Astrocyte (in vitro differentiated cells and primary cell): ENCODE data around the gene MLST8. TPM values are rescaled to one million over a fixed set of nuclear protein-coding genes. Genes with fewer than 3 reads are reported as not detected.
"Not testable (repeated sequence)": the region's sequence is repeated elsewhere in the genome, so short reads cannot be mapped to it uniquely, and the experiment has no call there.

Source experiments
- DNase-seq: peaks from one replicate; pipeline ENCODE4 v3.0.0-alpha.2; 2010; ENCODE audit warnings: low read depth
- FAIRE-seq: peaks from 2 replicates; lab custom pipeline; 2011; peaks lifted over from hg19 to GRCh38; lab: Jason Lieb, UNC
- H2AFZ ChIP-seq: 2 replicates; pipeline ENCODE4 v1.6.0; 2012; ENCODE audit warnings: low read depth, low read length, inconsistent platforms
- H3K27ac ChIP-seq: 2 replicates; pipeline ENCODE4 v1.5.1; 2011; ENCODE audit warnings: low read depth, low read length, inconsistent platforms
- H3K27me3 ChIP-seq: 2 replicates; pipeline ENCODE4 v1.6.0; 2011; ENCODE audit warnings: low read length, inconsistent platforms; ENCODE audit not compliant: insufficient read depth
- H3K36me3 ChIP-seq: 2 replicates; pipeline ENCODE4 v1.5.1; 2011; ENCODE audit warnings: low read length, inconsistent platforms; ENCODE audit not compliant: insufficient read depth
- H3K4me1 ChIP-seq: 2 replicates; pipeline ENCODE4 v1.5.1; 2011; ENCODE audit warnings: low read length, inconsistent platforms; ENCODE audit not compliant: insufficient read depth
- H3K4me2 ChIP-seq: 2 replicates; pipeline ENCODE4 v1.6.0; 2012; ENCODE audit warnings: low read length, inconsistent platforms
- H3K4me3 ChIP-seq: 2 replicates; pipeline ENCODE4 v1.5.1; 2011; ENCODE audit warnings: low read depth, mild to moderate bottlenecking, low read length, inconsistent platforms; ENCODE audit not compliant: insufficient read depth
- H3K79me2 ChIP-seq: 2 replicates; pipeline ENCODE4 v1.6.0; 2012; ENCODE audit warnings: mild to moderate bottlenecking, low read length, inconsistent platforms; ENCODE audit not compliant: insufficient read depth
- H3K9ac ChIP-seq: 2 replicates; pipeline ENCODE4 v1.6.0; 2012; ENCODE audit warnings: mild to moderate bottlenecking, low read length, inconsistent platforms
- H3K9me3 ChIP-seq: 2 replicates; pipeline ENCODE4 v1.5.1; 2012; ENCODE audit warnings: low read depth, mild to moderate bottlenecking, low read length, inconsistent platforms; ENCODE audit not compliant: insufficient read depth
- H4K20me1 ChIP-seq: 2 replicates; pipeline ENCODE4 v1.6.0; 2012; ENCODE audit warnings: low read length, inconsistent platforms; ENCODE audit not compliant: insufficient read depth
- H3K27ac Mint-ChIP-seq: one replicate; pipeline ENCODE4 v1.8.0; 2021; ENCODE audit warnings: mild to moderate bottlenecking, mixed read lengths; ENCODE audit not compliant: unreplicated experiment
- H3K27me3 Mint-ChIP-seq: one replicate; pipeline ENCODE4 v1.8.0; 2021; ENCODE audit warnings: low read depth, mixed read lengths; ENCODE audit not compliant: unreplicated experiment
- H3K36me3 Mint-ChIP-seq: one replicate; pipeline ENCODE4 v1.8.0; 2021; ENCODE audit warnings: low read depth, mixed read lengths; ENCODE audit not compliant: unreplicated experiment
- H3K4me1 Mint-ChIP-seq: one replicate; pipeline ENCODE4 v1.8.0; 2021; ENCODE audit warnings: low read depth, mixed read lengths; ENCODE audit not compliant: unreplicated experiment
- H3K4me3 Mint-ChIP-seq: one replicate; pipeline ENCODE4 v1.8.0; 2021; ENCODE audit warnings: mild to moderate bottlenecking, moderate library complexity, mixed read lengths; ENCODE audit not compliant: unreplicated experiment
- H3K9me3 Mint-ChIP-seq: one replicate; pipeline ENCODE4 v1.8.0; 2021; ENCODE audit warnings: mild to moderate bottlenecking, mixed read lengths; ENCODE audit not compliant: unreplicated experiment
- EZH2 ChIP-seq: IDR thresholded peaks from 2 replicates; pipeline ENCODE4 v1.6.1; 2012; ENCODE audit warnings: mild to moderate bottlenecking, low read length, inconsistent platforms; ENCODE audit not compliant: insufficient read depth
- total RNA-seq: library from RNA; stranded (reverse); gene quantifications from 2 replicates; pipeline ENCODE4 v1.2.1, GENCODE V29; 2021
- TF ChIP-seq, protein P1 (sequence below): IDR thresholded peaks from 2 replicates; pipeline ENCODE4 v1.5.1; 2011; ENCODE audit warnings: low read depth, mild to moderate bottlenecking, inconsistent platforms, low read length, moderate library complexity; ENCODE audit not compliant: insufficient read depth

The MLST8 gene
- total RNA-seq, 1 donor from 2014 or later = 34.7 TPM

DNA sequence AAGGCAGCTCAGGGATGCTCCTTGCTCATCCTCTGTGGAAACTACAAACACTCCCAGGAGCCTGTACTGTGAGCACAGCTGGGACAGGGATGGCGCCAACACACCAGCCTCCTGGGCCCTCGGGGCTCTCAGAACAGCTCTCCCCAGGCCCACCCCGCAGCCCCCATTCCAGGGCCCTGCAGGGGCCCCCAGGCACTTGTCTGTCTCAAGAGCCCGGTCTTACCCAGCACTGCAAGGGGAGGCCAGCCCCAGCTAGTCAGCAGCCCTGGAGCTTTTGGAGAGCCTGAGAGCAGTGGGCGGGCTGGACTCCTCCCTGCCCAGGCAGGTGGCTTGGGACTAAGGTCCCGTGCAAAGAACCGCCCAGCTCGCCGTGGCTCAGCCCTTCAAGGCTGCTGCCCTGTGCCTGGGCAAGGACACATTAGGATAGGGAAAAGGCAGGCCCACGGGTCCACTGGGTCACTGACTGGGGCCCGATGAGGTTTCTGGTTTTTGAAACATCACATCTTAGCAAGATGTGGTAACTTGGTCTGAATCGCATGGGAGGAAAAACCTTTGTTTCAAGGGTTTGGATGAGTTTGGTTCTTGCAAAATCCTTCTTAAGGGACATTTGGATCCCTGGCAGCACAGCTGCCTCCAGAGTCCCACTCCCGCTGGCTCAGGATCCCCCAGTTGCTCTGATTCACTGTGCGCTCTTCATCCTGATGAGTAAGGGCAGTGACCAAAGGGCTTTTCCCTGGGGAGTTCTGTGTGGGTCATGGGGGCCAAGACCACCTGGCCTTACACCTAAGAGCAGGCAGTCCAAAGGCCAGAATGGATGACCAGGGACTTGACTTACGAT is 33.8 kb downstream of the MLST8 start:
- no peak overlapping the region for H3K4me3 ChIP-seq
- Mint-ChIP-seq H3K4me1 (no peaks in the 10 kb centered on the region), H3K36me3 (peaks cover 5% of the 10 kb centered on the region), H3K27ac (no peak overlapping the region), H3K9me3 (no peaks in the 10 kb centered on the region), H3K4me3 (no peak overlapping the region), H3K27me3 (no peaks in the 10 kb centered on the region)
- H3K79me2 ChIP-seq = no peaks in the 10 kb centered on the region
- H3K27ac ChIP-seq = no peak overlapping the region
- no peak overlapping the region for H2AFZ ChIP-seq
- H3K27me3 ChIP-seq = peaks cover 4% of the 10 kb centered on the region
- H3K4me1 ChIP-seq = peaks cover 10% of the 10 kb centered on the region
- TF ChIP-seq EZH2 = no peak
- TF ChIP-seq, protein P1, sequence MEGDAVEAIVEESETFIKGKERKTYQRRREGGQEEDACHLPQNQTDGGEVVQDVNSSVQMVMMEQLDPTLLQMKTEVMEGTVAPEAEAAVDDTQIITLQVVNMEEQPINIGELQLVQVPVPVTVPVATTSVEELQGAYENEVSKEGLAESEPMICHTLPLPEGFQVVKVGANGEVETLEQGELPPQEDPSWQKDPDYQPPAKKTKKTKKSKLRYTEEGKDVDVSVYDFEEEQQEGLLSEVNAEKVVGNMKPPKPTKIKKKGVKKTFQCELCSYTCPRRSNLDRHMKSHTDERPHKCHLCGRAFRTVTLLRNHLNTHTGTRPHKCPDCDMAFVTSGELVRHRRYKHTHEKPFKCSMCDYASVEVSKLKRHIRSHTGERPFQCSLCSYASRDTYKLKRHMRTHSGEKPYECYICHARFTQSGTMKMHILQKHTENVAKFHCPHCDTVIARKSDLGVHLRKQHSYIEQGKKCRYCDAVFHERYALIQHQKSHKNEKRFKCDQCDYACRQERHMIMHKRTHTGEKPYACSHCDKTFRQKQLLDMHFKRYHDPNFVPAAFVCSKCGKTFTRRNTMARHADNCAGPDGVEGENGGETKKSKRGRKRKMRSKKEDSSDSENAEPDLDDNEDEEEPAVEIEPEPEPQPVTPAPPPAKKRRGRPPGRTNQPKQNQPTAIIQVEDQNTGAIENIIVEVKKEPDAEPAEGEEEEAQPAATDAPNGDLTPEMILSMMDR = no peak
- no peaks in the 10 kb centered on the region for H3K36me3 ChIP-seq
- H3K9ac ChIP-seq = no peak overlapping the region
- DNase-seq = no peak
- no peak overlapping the region for H3K4me2 ChIP-seq
- no peaks in the 10 kb centered on the region for H3K9me3 ChIP-seq
- no peak for FAIRE-seq
- H4K20me1 ChIP-seq = peaks cover 33% of the 10 kb centered on the region

- FAIRE-seq, H3K9ac ChIP-seq, H3K4me3 ChIP-seq, H3K36me3 Mint-ChIP-seq, H3K27ac Mint-ChIP-seq, H3K9me3 Mint-ChIP-seq, H2AFZ ChIP-seq, DNase-seq, H3K4me3 Mint-ChIP-seq, H3K27ac ChIP-seq, H3K27me3 ChIP-seq, H3K4me1 Mint-ChIP-seq, H3K79me2 ChIP-seq, H3K36me3 ChIP-seq, H3K27me3 Mint-ChIP-seq, H3K4me2 ChIP-seq, H3K9me3 ChIP-seq: not testable (repeated sequence)
- peaks cover 10% of the 10 kb centered on the region for H3K4me1 ChIP-seq
- H4K20me1 ChIP-seq = peaks cover 34% of the 10 kb centered on the region
Measured at GRCh38 chr16:2240331-2240730, 35.1 kb downstream of the MLST8 start.

DNA sequence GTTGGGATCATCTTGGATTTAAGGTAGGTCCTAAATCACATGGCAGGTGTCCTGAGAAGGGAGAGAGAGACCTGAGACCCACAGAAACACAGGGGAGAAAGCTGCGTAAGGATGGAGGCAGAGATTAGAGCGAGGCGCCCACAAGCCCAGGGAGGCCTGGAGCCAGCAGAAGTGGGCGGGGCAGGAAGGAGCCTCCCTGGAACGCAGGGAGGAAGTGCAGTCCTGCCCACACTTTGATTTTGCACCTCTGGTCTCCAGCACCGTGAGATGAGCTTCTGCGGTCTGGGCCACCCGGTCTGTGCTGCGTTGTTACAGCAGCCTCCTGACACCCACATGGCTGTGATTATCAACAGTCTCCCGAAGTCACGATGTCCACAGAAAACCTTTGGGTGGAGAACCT is 37.3 kb downstream of the MLST8 start:
- H3K79me2 ChIP-seq = no peaks in the 10 kb centered on the region
- H3K4me1 ChIP-seq = no peaks in the 10 kb centered on the region
- Mint-ChIP-seq H3K27me3 (no peaks in the 10 kb centered on the region), H3K9me3 (no peaks in the 10 kb centered on the region), H3K4me3 (no peak overlapping the region), H3K36me3 (peaks cover 12% of the 10 kb centered on the region), H3K27ac (no peak overlapping the region), H3K4me1 (no peaks in the 10 kb centered on the region)
- peaks cover 2% of the 10 kb centered on the region for H3K27me3 ChIP-seq
- H3K9me3 ChIP-seq = no peaks in the 10 kb centered on the region
- H3K4me2 ChIP-seq = no peak overlapping the region
- H3K27ac ChIP-seq = no peak overlapping the region
- TF ChIP-seq, protein P1 = no peak
- TF ChIP-seq EZH2 = no peak
- no peak overlapping the region for H3K4me3 ChIP-seq
- H4K20me1 ChIP-seq = peaks cover 23% of the 10 kb centered on the region
- DNase-seq (no peak), FAIRE-seq (no peak)
- H3K9ac ChIP-seq = no peak overlapping the region
- H2AFZ ChIP-seq = no peak overlapping the region
- peaks cover 8% of the 10 kb centered on the region for H3K36me3 ChIP-seq
